Stimulated activated CD8-positive, alpha-beta memory T cell treated with anti-CD3 and anti-CD28 coated beads, Interleukin-12 subunit alpha, Interleukin-12 subunit beta, amount 100 ng/mL, for 4 hours (primary cell): ENCODE data around the gene ZNF611.
"Not testable (repeated sequence)": the region's sequence is repeated elsewhere in the genome, so short reads cannot be mapped to it uniquely, and the experiment has no call there.

Experiments
- DNase-seq: peaks from one replicate; pipeline ENCODE4 v3.0.0-alpha.2; 2020; ENCODE audit warnings: low read depth

ZNF611 gene

GRCh38 chr19:52734893-52735661 lies at the start of gene ZNF611:
ZNF611 (minus strand) TSS chr19:52735044; CDS start chr19:52715894, 19,150 bp downstream.
- DNase-seq: peak; percentile 98

GRCh38 chr19:52782864-52783263 lies 48.0 kb upstream of the ZNF611 start:
- DNase-seq: not testable (repeated sequence)

GRCh38 chr19:52778811-52779210 lies 44.0 kb upstream of the ZNF611 start:
- DNase-seq: peak; percentile 42

GRCh38 chr19:52756447-52756846 lies 21.6 kb upstream of the ZNF611 start:
- DNase-seq: not testable (repeated sequence)

- no peak for DNase-seq
Measured at GRCh38 chr19:52749780-52750179, 14.9 kb upstream of the ZNF611 start.

- no peak for DNase-seq
Measured at GRCh38 chr19:52748336-52748950, 13.6 kb upstream of the ZNF611 start.

- not testable (repeated sequence) for DNase-seq
Measured at GRCh38 chr19:52745919-52746318, 11.1 kb upstream of the ZNF611 start.

GRCh38 chr19:52743091-52743490 lies 8.2 kb upstream of the ZNF611 start:
- no peak for DNase-seq

GRCh38 chr19:52742516-52742915 lies 7.7 kb upstream of the ZNF611 start:
- no peak for DNase-seq

GRCh38 chr19:52741951-52742485 lies 7.2 kb upstream of the ZNF611 start:
- no peak for DNase-seq

GRCh38 chr19:52741371-52741770 lies 6.5 kb upstream of the ZNF611 start:
- not testable (repeated sequence) for DNase-seq

GRCh38 chr19:52739576-52739975 lies 4.7 kb upstream of the ZNF611 start:
- DNase-seq: no peak

GRCh38 chr19:52735734-52736133 lies 890 bp upstream of the ZNF611 start:
- DNase-seq: no peak

- no peak for DNase-seq
Measured at GRCh38 chr19:52734331-52734892, 432 bp downstream of the ZNF611 start.

- not testable (repeated sequence) for DNase-seq
Measured at GRCh38 chr19:52726051-52726450, 8.8 kb downstream of the ZNF611 start.

GRCh38 chr19:52725528-52725961 lies 9.3 kb downstream of the ZNF611 start:
- DNase-seq: no peak

- no peak for DNase-seq
Measured at GRCh38 chr19:52724701-52725514, 9.9 kb downstream of the ZNF611 start.

GRCh38 chr19:52723907-52724598 lies 10.8 kb downstream of the ZNF611 start:
- not testable (repeated sequence) for DNase-seq

- DNase-seq: no peak
Measured at GRCh38 chr19:52722062-52723003, 12.5 kb downstream of the ZNF611 start.

GRCh38 chr19:52720541-52720940 lies 14.3 kb downstream of the ZNF611 start:
- DNase-seq: not testable (repeated sequence)
